Measurements from ENCODE around the gene AK5. TPM values are rescaled to one million over a fixed set of nuclear protein-coding genes. Genes with fewer than 3 reads are reported as not detected.
A peak's percentile ranks its signal among the peaks of the same experiment; 100 is the strongest.

The AK5 gene
- total and polyA plus RNA-seq, 11 donors = 0.14 to 0.91 (median 0.40) TPM; not detected in 2

GRCh38 chr1:77562596-77563150 lies 280.9 kb downstream of the AK5 start:
- intact Hi-C loops (cut with DNase I) = loop anchor here in 1 of 10 donors (10.0 kb wide), 1 partner anchor 122 kb away; the partner anchor contains the start of gene ZZZ3
- ATAC-seq = peak in 1 of 4 donors; percentile 17
- H3K4me3 ChIP-seq = no peak overlapping the region
- H3K36me3 ChIP-seq = peaks cover 0 to 66% (median 45%) of the 10 kb centered on the region in 9 donors
- H3K27ac ChIP-seq = no peak overlapping the region
- DNase-seq = no peak
- no peak for TF ChIP-seq POLR2A (IDR thresholded peaks at IDR 0.05)
- no peak for TF ChIP-seq CTCF (IDR thresholded peaks at IDR 0.05)
- 21 to 44% (median 39%) methylated on average over 3 of the region's 3 CpGs for WGBS, 4 donors
- H3K4me1 ChIP-seq = peaks cover 0 to 12% (median 6%) of the 10 kb centered on the region in 12 donors
- H3K9me3 ChIP-seq = no peaks in the 10 kb centered on the region
- H3K27me3 ChIP-seq = no peaks in the 10 kb centered on the region

- no peaks in the 10 kb centered on the region for H3K9me3 ChIP-seq
- 75 to 78% (median 77%) methylated on average over 4 of the region's 4 CpGs for WGBS, 4 donors
- TF ChIP-seq CTCF (IDR thresholded peaks at IDR 0.05) (no peak), POLR2A (IDR thresholded peaks at IDR 0.05) (no peak)
- peak in 3 of 4 donors; percentile 11 to 70 (median 55) for ATAC-seq
- DNase-seq = no peak
- H3K4me3 ChIP-seq = no peak overlapping the region
- no peaks in the 10 kb centered on the region for H3K27me3 ChIP-seq
- peaks cover 0 to 77% (median 61%) of the 10 kb centered on the region in 9 donors for H3K36me3 ChIP-seq
- H3K27ac ChIP-seq = no peak overlapping the region
- intact Hi-C loops (cut with DNase I) = loop anchor here in 1 of 10 donors (10.0 kb wide), 1 partner anchor 119 kb away; the partner anchor contains the start of gene ZZZ3
- H3K4me1 ChIP-seq = peaks cover 0 to 12% (median 6%) of the 10 kb centered on the region in 12 donors
These were observed 283.5 kb downstream of the AK5 start for GRCh38 chr1:77565321-77565720.

DNA sequence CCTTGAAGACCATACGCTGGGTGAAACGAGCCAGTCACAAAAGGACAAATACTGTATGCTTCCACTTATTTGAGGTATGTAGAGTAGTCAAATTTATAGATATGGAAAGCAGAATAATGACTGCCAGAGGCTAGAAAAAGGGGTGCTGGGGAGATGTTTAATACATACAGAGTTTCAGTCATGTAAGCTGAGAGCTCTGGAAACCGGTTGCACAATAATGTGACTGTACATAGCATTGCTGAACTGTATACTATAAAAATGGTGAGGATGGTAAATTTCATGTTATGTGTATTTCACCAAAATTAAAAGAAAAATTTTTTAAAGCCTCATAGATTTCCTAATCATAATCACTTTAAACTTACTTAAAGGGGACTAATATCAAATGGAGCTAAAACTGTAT lies 289.8 kb downstream of the AK5 start:
- ATAC-seq = no peak
- WGBS, 4 donors = 97 to 98% (median 98%) methylated on average over 3 of the region's 3 CpGs
- H3K36me3 ChIP-seq = peaks cover 0 to 98% (median 79%) of the 10 kb centered on the region in 9 donors

DNA sequence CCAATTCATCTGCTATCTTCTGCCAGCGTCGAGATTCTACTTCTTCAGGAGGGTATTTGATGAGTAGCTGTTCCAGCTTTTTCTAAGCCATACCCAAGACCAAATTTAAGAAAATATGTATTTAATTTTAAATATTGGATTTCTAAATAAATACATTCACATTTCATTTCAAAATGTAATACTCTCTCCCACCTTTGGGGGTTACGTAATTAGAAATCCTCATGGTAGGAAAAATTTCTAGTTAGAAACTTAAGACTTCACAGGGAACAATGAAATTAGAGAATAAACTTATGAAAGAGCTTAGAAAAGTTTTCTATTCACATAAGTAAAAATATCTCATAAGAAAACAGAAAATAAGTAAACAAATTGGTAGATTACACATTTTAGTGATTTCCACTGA lies 297.7 kb downstream of the AK5 start:
- intact Hi-C loops (cut with DNase I) = no loop called here
- TF ChIP-seq POLR2A (IDR thresholded peaks at IDR 0.05) (no peak), CTCF (IDR thresholded peaks at IDR 0.05) (no peak)
- DNase-seq (no peak), ATAC-seq (no peak)
- H3K27me3 ChIP-seq = no peaks in the 10 kb centered on the region
- 95 to 99% (median 98%) methylated on average over 3 of the region's 3 CpGs for WGBS, 4 donors
- H3K4me3 ChIP-seq = no peak overlapping the region
- H3K4me1 ChIP-seq = no peaks in the 10 kb centered on the region
- H3K36me3 ChIP-seq = peaks cover 0 to 98% (median 76%) of the 10 kb centered on the region in 9 donors
- H3K27ac ChIP-seq = no peak overlapping the region
- H3K9me3 ChIP-seq = no peaks in the 10 kb centered on the region

More for the DNA sequence above, 289.8 kb downstream of the AK5 start:
- no peak for TF ChIP-seq POLR2A (IDR thresholded peaks at IDR 0.05)
- TF ChIP-seq CTCF (IDR thresholded peaks at IDR 0.05) = no peak
- Histone ChIP-seq H3K4me3 (no peak overlapping the region), H3K27me3 (no peaks in the 10 kb centered on the region), H3K27ac (no peak overlapping the region), H3K9me3 (no peaks in the 10 kb centered on the region), H3K4me1 (no peaks in the 10 kb centered on the region)
- no peak for DNase-seq
- intact Hi-C loops (cut with DNase I) = no loop called here
